Duodenal mucosa (tissue), 2 donors: ENCODE measurements around the gene SNX8.
A peak's percentile ranks its signal among the peaks of the same experiment; 100 is the strongest.

Experiments used
- H3K27ac ChIP-seq: one replicate; pipeline ENCODE4 v1.7.0; 2013; ENCODE audit warnings: low read depth, low read length
- H3K27me3 ChIP-seq, 2 donors: one replicate each; pipeline ENCODE4 v1.7.0; 2013; ENCODE audit warnings: low read length in 2 of 2, control low read depth in 1 of 2; ENCODE audit not compliant: insufficient read depth in 2 of 2, control insufficient read depth in 1 of 2
- H3K36me3 ChIP-seq, 2 donors: one replicate each; pipeline ENCODE4 v1.7.0; 2013; ENCODE audit warnings: low read length in 2 of 2, control low read depth in 1 of 2; ENCODE audit not compliant: insufficient read depth in 2 of 2, control insufficient read depth in 1 of 2
- H3K4me1 ChIP-seq, 2 donors: one replicate each; pipeline ENCODE4 v1.7.0; 2013; ENCODE audit warnings: low read length in 2 of 2, control low read depth in 1 of 2; ENCODE audit not compliant: insufficient read depth in 2 of 2, control insufficient read depth in 1 of 2
- H3K4me3 ChIP-seq, 2 donors: one replicate each; pipeline ENCODE4 v1.7.0; 2013; ENCODE audit warnings: low read length in 2 of 2, low read depth in 1 of 2
- H3K9ac ChIP-seq, 2 donors: one replicate each; pipeline ENCODE4 v1.7.0; 2013; ENCODE audit warnings: low read length in 2 of 2, low read depth in 1 of 2
- H3K9me3 ChIP-seq, 2 donors: one replicate each; pipeline ENCODE4 v1.7.0; 2013; ENCODE audit warnings: low read length in 2 of 2, control low read depth in 1 of 2; ENCODE audit not compliant: control insufficient read depth in 1 of 2

The SNX8 gene

DNA sequence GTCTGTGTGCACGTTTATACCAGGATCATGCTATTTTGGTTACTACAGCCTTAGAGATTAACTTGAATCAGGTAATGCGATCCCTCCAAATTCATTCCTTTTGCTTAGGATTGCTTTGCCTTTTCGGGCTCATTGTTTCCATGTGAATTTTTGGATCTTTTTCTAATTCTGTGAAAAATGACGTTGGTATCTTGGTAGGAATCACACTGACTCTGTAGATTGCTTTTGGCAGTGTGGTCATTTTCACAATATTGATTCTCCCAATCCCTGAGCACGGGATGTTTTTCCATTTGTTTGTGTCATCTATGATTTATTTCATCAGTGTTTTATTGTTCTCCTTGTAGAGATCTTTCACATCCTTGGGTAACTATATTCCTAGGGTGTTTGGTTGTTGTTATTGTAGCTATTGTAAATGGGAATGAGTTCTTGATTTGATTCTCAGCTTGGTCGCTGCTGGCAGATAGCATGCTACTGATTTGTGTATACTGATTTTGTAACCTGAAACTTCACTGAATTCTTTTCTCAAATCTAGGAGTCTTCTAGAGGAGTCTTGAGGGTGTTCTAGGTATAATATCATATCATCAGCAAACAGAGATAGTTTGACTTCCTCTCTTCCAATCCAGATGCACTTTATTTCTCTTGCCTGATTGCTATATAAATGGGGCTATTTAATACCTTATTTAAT is 18.2 kb downstream of the SNX8 start:
- H3K27me3 ChIP-seq, result no peaks in the 10 kb centered on the region

DNA sequence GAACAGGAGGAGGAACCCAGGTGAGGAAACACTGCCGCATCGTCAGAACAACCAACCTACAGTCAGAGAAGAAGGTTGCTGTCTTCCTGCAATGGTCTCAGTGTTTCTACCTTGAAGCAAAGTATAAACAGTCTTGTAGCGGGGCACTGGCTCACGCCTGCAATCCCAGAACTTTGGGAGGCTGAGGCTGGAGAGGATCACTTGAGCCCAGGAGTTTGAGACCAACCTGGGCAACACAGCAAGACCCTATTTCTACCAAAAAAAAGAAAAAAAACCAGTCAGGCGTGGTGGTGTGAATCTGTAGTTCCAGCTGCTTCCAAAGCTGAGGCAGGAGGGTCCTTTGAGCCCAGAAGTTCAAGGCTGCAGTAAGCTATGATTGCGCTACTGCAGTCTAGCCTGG is 23.4 kb downstream of the SNX8 start:
- Histone ChIP-seq H3K27ac (no peak overlapping the region), H3K9ac (no peak overlapping the region), H3K27me3 (no peaks in the 10 kb centered on the region), H3K4me3 (no peak overlapping the region), H3K9me3 (no peaks in the 10 kb centered on the region), H3K4me1 (no peaks in the 10 kb centered on the region), H3K36me3 (peaks cover 0 to 11% of the 10 kb centered on the region in 2 donors)

More for the DNA sequence above, 18.2 kb downstream of the SNX8 start:
- Histone ChIP-seq H3K9me3 (no peaks in the 10 kb centered on the region), H3K4me3 (no peak overlapping the region), H3K4me1 (peaks cover 0 to 2% of the 10 kb centered on the region in 2 donors), H3K36me3 (no peaks in the 10 kb centered on the region), H3K9ac (no peak overlapping the region), H3K27ac (no peak overlapping the region)

DNA sequence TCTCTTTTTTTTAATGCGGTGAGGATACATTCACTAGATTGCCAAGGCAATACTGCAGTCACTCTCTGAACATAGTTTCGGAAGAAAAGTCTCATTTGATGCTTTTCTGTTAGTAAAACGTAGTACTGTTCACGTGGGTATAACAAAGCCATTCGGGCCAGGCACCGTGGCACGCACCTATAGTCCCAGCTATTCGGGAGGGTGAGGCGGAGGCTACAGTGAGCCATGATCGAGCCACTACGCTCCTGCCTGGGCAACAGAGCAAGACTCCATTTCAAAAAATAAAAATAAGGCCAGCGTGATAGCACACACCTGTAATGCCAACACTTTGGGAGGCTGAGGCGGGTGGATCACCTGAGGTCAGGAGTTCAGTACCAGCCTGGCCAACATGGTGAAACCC is 24.6 kb downstream of the SNX8 start:
- peaks cover 0 to 11% of the 10 kb centered on the region in 2 donors for H3K36me3 ChIP-seq
- H3K27ac ChIP-seq, result no peak overlapping the region
- no peaks in the 10 kb centered on the region for H3K27me3 ChIP-seq
- H3K4me1 ChIP-seq, result no peaks in the 10 kb centered on the region
- no peak overlapping the region for H3K4me3 ChIP-seq
- H3K9me3 ChIP-seq, result no peaks in the 10 kb centered on the region
- H3K9ac ChIP-seq, result no peak overlapping the region

DNA sequence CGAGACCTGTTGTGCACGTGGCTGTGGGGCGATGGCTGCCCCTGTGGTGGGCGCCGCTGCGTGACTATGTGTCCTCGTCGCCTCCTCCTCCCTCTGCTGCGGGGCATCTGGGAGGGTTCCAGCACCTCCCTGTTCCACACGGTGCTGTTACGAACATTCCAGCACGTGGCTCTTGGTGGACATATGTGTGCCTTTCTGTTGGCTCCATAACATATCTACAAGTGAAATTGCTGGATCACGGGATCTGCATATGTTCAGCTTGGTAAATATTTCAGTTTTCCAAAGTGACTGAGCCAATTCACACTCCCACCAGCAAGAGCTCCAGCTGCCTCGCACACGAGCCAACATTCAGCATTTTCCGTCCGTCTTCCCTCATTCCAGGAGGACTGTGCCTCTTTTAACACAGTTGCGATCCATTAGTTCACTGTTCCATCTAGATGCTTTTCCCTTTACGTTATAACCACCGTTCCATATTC is 25.1 kb downstream of the SNX8 start:
- no peak overlapping the region for H3K27ac ChIP-seq
- no peak overlapping the region for H3K9ac ChIP-seq
- no peaks in the 10 kb centered on the region for H3K9me3 ChIP-seq
- peaks cover 0 to 11% of the 10 kb centered on the region in 2 donors for H3K36me3 ChIP-seq
- H3K4me1 ChIP-seq, result no peaks in the 10 kb centered on the region
- no peaks in the 10 kb centered on the region for H3K27me3 ChIP-seq
- no peak overlapping the region for H3K4me3 ChIP-seq

DNA sequence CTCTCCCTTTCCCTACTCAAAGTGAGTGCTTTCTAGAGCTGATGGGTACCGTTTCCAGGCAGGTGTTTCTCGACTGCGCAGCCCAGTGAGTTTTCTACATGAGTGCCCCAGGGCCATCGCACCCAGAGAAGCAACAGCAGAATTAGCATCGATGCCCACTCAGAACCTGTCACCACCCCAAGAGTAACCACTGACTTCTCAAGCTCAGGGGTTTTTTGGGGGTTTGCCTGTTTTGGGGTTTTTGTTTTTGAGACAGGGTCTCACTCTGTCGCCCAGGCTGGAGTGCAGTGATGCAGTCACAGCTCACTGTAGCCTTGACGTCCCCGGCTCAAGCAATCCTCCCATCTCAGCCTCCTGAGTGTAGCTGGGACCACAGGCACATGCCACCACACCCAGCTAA is 25.7 kb downstream of the SNX8 start:
- Histone ChIP-seq H3K9me3 (no peaks in the 10 kb centered on the region), H3K27ac (no peak overlapping the region), H3K4me3 (no peak overlapping the region), H3K36me3 (peaks cover 0 to 11% of the 10 kb centered on the region in 2 donors), H3K27me3 (no peaks in the 10 kb centered on the region), H3K4me1 (no peaks in the 10 kb centered on the region), H3K9ac (no peak overlapping the region)

DNA sequence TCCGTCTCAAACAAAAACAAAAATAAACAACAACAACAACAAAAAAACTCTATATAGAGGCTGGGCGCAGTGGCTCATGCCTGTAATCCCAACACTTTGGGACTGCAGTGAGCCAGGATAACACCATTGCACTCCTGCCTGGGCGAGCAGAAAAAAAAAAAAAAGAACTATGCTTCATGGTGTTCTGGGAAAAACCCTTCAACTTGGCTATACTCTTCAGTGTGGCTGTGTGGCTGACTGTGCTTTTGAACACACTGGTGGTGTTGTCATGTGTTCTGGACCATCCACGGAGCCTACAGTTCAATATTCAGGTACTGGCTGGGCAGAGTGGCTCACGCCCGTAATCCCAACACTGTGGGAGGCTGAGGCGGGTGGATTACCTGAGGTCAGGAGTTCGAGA is 26.5 kb downstream of the SNX8 start:
- Histone ChIP-seq H3K27ac (no peak overlapping the region), H3K9me3 (no peaks in the 10 kb centered on the region), H3K36me3 (peaks cover 0 to 11% of the 10 kb centered on the region in 2 donors), H3K4me3 (no peak overlapping the region), H3K4me1 (no peaks in the 10 kb centered on the region), H3K9ac (no peak overlapping the region), H3K27me3 (no peaks in the 10 kb centered on the region)

DNA sequence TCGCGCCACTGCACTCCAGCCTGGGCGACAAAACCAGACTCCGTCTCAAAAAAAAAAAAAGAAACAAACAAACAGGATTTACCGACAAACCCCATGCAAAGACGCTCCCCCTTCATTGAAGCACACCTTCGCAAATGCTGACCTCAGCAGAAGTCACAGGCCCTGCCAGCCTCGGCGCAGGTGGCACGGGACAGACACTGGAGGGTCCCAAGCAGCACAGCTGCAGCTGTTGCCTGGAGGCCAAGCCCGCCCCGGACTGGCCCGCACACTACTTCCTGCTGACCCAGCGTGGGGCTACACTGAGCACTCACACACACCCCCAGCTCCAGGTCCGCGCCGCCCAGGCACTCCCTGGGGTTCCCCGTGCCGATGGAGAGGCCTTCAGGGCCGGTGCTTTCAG is 31.2 kb downstream of the SNX8 start:
- no peaks in the 10 kb centered on the region for H3K9me3 ChIP-seq
- H3K4me1 ChIP-seq, result peaks cover 16 to 23% of the 10 kb centered on the region in 2 donors

DNA sequence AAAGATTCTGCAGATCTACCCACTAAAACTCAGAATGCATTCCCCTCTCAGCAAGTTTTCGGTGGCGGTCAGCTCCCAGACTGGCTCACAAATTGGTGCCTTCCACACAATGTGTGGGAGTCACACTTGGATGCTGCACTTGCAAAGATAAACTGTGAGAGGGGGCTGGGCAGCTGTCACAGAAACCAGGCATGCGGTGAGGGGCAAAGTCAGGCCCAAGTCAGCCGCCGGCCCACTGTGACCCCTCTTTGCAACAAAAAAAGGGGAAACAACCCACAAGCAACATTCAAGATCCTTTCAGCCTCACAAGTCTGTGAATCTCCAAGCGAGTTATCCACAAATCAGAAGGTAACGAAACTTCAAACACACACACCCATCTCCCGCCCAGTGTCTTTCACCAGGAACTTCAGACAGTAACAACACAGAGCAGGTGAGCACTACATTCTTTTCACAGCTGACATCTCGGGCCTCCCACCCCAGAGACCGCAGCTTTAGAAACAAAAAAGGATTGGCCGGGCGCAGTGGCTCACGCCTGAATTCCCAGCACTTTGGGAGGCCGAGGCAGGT is 32.0 kb downstream of the SNX8 start:
- Histone ChIP-seq H3K4me1 (peaks cover 16 to 23% of the 10 kb centered on the region in 2 donors), H3K27me3 (no peaks in the 10 kb centered on the region), H3K9ac (no peak overlapping the region), H3K9me3 (no peaks in the 10 kb centered on the region), H3K4me3 (no peak overlapping the region), H3K27ac (no peak overlapping the region), H3K36me3 (peaks cover 0 to 5% of the 10 kb centered on the region in 2 donors)

More for the DNA sequence above, 31.2 kb downstream of the SNX8 start:
- Histone ChIP-seq H3K27ac (peak overlapping the region; percentile 3), H3K36me3 (peaks cover 0 to under 1% of the 10 kb centered on the region in 2 donors), H3K9ac (no peak overlapping the region), H3K4me3 (no peak overlapping the region), H3K27me3 (no peaks in the 10 kb centered on the region)

DNA sequence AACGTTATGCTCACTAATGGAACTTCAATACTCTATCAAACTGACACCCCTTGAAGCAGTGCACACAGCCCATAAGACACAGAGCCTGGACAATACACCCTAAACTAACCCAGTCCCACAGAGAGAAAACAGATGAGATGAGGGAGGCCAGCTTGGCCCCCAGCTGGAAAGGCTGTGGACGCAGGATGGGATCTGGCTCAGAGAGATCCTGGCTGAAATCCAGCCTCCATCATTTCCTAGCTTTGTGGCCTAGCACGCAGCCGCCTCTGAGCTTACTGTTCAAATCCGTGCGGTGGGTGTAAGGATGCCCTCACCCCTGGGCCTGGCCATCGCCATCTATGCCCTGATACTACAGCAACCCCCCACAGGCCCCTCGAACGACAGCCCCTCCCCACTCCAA is 32.7 kb downstream of the SNX8 start:
- Histone ChIP-seq H3K27me3 (no peaks in the 10 kb centered on the region), H3K4me3 (no peak overlapping the region), H3K36me3 (peaks cover 0 to 8% of the 10 kb centered on the region in 2 donors), H3K9ac (peak overlapping the region in 1 of 2 donors; percentile 11), H3K4me1 (peaks cover 16 to 23% of the 10 kb centered on the region in 2 donors), H3K27ac (no peak overlapping the region), H3K9me3 (no peaks in the 10 kb centered on the region)

DNA sequence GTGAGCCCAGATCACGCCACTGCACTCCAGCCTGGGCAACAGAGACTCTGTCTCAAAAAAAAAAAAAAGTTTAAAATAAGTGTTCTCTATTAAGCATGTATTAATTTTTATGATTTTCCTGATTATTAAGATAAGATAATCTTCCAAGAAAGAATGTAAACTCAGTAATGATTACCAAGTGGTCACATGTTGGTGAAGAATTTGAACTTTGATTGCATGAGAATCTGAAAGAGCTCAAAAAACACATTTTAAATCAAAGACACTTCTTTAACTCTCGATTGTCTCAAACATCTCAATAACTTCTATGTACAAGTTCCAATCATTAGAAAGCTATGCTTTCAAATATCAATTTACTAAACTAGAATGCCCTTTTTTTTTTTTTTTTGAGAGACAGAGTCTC is 33.8 kb downstream of the SNX8 start:
- H3K36me3 ChIP-seq, result peaks cover 0 to 8% of the 10 kb centered on the region in 2 donors
- no peaks in the 10 kb centered on the region for H3K27me3 ChIP-seq
- H3K27ac ChIP-seq, result no peak overlapping the region
- H3K4me1 ChIP-seq, result peaks cover 16 to 23% of the 10 kb centered on the region in 2 donors
- H3K9me3 ChIP-seq, result no peaks in the 10 kb centered on the region
- H3K9ac ChIP-seq, result no peak overlapping the region
- H3K4me3 ChIP-seq, result no peak overlapping the region
